SK-N-SH (cell line): Measurements from ENCODE around the gene ABRACL. TPM values are rescaled to one million over a fixed set of nuclear protein-coding genes. Genes with fewer than 3 reads are reported as not detected.

Experiments used
- CTCF ChIA-PET: fragments of 300-600, 350-600 bp; formaldehyde crosslinking; extraction: SDS; loops from one replicate; lab custom pipeline; 2021; lab: Yijun Ruan, JAX
- POLR2A ChIA-PET: fragments of 350-600 bp; sonication (Branson Sonifier 250); formaldehyde crosslinking; extraction: SDS; loops from one replicate; lab custom pipeline; 2020; ENCODE audit warnings: antibody characterized with exemption, inconsistent platforms; lab: Yijun Ruan, JAX
- DNase-seq: peaks from one replicate; pipeline ENCODE4 v3.0.0; 2012
- H2AFZ ChIP-seq: fragments of 200-600 bp; sonication (generic); 2 replicates; pipeline ENCODE4 v1.8.1; 2016; ENCODE audit warnings: antibody characterized with exemption, mild to moderate bottlenecking, low read depth
- H3F3A ChIP-seq: fragments of 200-600 bp; sonication (generic); replicated peaks from 2 replicates; pipeline ENCODE3; 2016; ENCODE audit warnings: antibody characterized with exemption, mild to moderate bottlenecking; ENCODE audit not compliant: insufficient read depth
- H3K27ac ChIP-seq, 2 experiments: fragments of 200-500 bp in 1 of 2; fragments of 200-600 bp in 1 of 2; sonication (Bioruptor generic) in 1 of 2; sonication (generic), shearing (Covaris generic) in 1 of 2; 2 replicates each; pipeline versions ENCODE4 v1.5.1 to v1.6.1; 2014 to 2016; ENCODE audit warnings: low read depth in 2 of 2, inconsistent platforms in 1 of 2, low read length in 1 of 2, mild to moderate bottlenecking in 1 of 2, mixed read lengths in 1 of 2
- H3K27me3 ChIP-seq: fragments of 200-600 bp; sonication (generic), shearing (Covaris generic); 2 replicates; pipeline ENCODE4 v1.6.1; 2016; ENCODE audit warnings: mixed run types; ENCODE audit not compliant: insufficient read depth
- H3K36me3 ChIP-seq, 2 experiments: fragments of 200-500 bp in 1 of 2; fragments of 200-600 bp in 1 of 2; sonication (Bioruptor generic) in 1 of 2; sonication (generic) in 1 of 2; replicated peaks in 1 of 2; 2 replicates each; pipeline versions ENCODE3 to v1.5.1; 2014 to 2016; ENCODE audit warnings: low read length in 1 of 2, mild to moderate bottlenecking in 1 of 2; ENCODE audit not compliant: insufficient read depth in 2 of 2, control insufficient read depth in 1 of 2
- H3K4me1 ChIP-seq, 2 experiments: fragments of 200-500 bp in 1 of 2; fragments of 200-600 bp in 1 of 2; sonication (Bioruptor generic) in 1 of 2; sonication (generic), shearing (Covaris generic) in 1 of 2; 2 replicates each; pipeline versions ENCODE4 v1.5.1 to v1.6.1; 2014 to 2016; ENCODE audit warnings: low read depth in 1 of 2, low read length in 1 of 2, mixed run types in 1 of 2; ENCODE audit not compliant: insufficient read depth in 2 of 2, control insufficient read depth in 1 of 2
- H3K4me2 ChIP-seq: fragments of 200-600 bp; sonication (generic), shearing (Covaris generic); 2 replicates; pipeline ENCODE4 v1.6.1; 2017; ENCODE audit warnings: mixed run types
- H3K4me3 ChIP-seq, 2 experiments: fragments of 200-500 bp in 1 of 2; fragments of 200-600 bp in 1 of 2; sonication (Bioruptor generic) in 1 of 2; sonication (generic), shearing (Covaris generic) in 1 of 2; 2 replicates each; pipeline versions ENCODE4 v1.5.1 to v1.8.1; 2014 to 2016; ENCODE audit warnings: low read depth in 2 of 2, inconsistent platforms in 1 of 2, low read length in 1 of 2, mild to moderate bottlenecking in 1 of 2, mixed read lengths in 1 of 2, moderate library complexity in 1 of 2
- H3K79me2 ChIP-seq: fragments of 200-600 bp; sonication (generic); 2 replicates; pipeline ENCODE4 v1.8.1; 2017; ENCODE audit warnings: mild to moderate bottlenecking; ENCODE audit not compliant: insufficient read depth
- H3K9ac ChIP-seq: fragments of 200-600 bp; sonication (generic); 2 replicates; pipeline ENCODE4 v1.6.1; 2017; ENCODE audit warnings: mixed run types
- H3K9me2 ChIP-seq: fragments of 200-600 bp; sonication (generic); 2 replicates; pipeline ENCODE4 v1.6.1; 2017; ENCODE audit warnings: mixed run types
- H3K9me3 ChIP-seq: fragments of 200-600 bp; sonication (generic); 2 replicates; pipeline ENCODE4 v1.6.1; 2017; ENCODE audit warnings: mixed run types, mild to moderate bottlenecking, moderate library complexity
- H4K20me1 ChIP-seq: fragments of 200-600 bp; sonication (generic); 2 replicates; pipeline ENCODE4 v1.6.1; 2017; ENCODE audit warnings: mild to moderate bottlenecking, mixed run types; ENCODE audit not compliant: insufficient read depth
- CHD2 ChIP-seq: fragments of 150-350 bp; IDR thresholded peaks from 2 replicates; pipeline ENCODE4 v1.6.1; 2018; ENCODE audit warnings: low read length; ENCODE audit not compliant: partially characterized antibody
- EZH2phosphoT487 ChIP-seq: fragments of 200-600 bp; sonication (generic); IDR thresholded peaks from 2 replicates; pipeline ENCODE4 v1.6.1; 2017; ENCODE audit warnings: low read depth, mixed run types, mild to moderate bottlenecking, antibody characterized with exemption, moderate library complexity, borderline replicate concordance
- FOXJ3 ChIP-seq: sonication (generic); formaldehyde crosslinking; IDR thresholded peaks from 2 replicates; pipeline ENCODE4 v1.5.1; 2020; ENCODE audit warnings: mild to moderate bottlenecking, missing genetic modification reagents
- FOXM1 ChIP-seq: IDR thresholded peaks from 2 replicates; pipeline ENCODE4 v1.4.0; 2012; ENCODE audit warnings: low read depth, mild to moderate bottlenecking
- GABPA ChIP-seq: IDR thresholded peaks from 2 replicates; pipeline ENCODE4 v1.4.0; 2012; ENCODE audit warnings: low read depth, mild to moderate bottlenecking
- GATA2 ChIP-seq: sonication (generic); formaldehyde crosslinking; IDR thresholded peaks from 2 replicates; pipeline ENCODE4 v1.5.0; 2020; ENCODE audit warnings: mild to moderate bottlenecking, missing genetic modification reagents
- NFIC ChIP-seq: IDR thresholded peaks from 2 replicates; pipeline ENCODE4 v1.4.0; 2012; ENCODE audit warnings: borderline replicate concordance
- NRF1 ChIP-seq: IDR thresholded peaks from 2 replicates; pipeline ENCODE4 v1.6.1; 2012; ENCODE audit warnings: low read depth, mild to moderate bottlenecking, low read length
- POLR2AphosphoS5 ChIP-seq: IDR thresholded peaks from 2 replicates; pipeline ENCODE4 v1.6.1; 2012; ENCODE audit warnings: low read depth, low read length
- RCOR1 ChIP-seq: fragments of 150-350 bp; IDR thresholded peaks from 2 replicates; pipeline ENCODE4 v1.6.1; 2017; ENCODE audit warnings: antibody characterized with exemption, low read length
- RFX5 ChIP-seq: IDR thresholded peaks from 2 replicates; pipeline ENCODE4 v1.6.1; 2012; ENCODE audit warnings: mild to moderate bottlenecking, improper control_type of control experiment, low read length
- SIN3A ChIP-seq: IDR thresholded peaks from 2 replicates; pipeline ENCODE4 v1.6.1; 2012; ENCODE audit warnings: low read depth, mild to moderate bottlenecking, low read length, moderate library complexity, borderline replicate concordance
- SMC3 ChIP-seq: IDR thresholded peaks from 2 replicates; pipeline ENCODE4 v1.6.1; 2012; ENCODE audit warnings: low read depth, low read length, improper control_type of control experiment
- TCF12 ChIP-seq: IDR thresholded peaks from 2 replicates; pipeline ENCODE4 v1.4.0; 2012
- WGBS: methylation state at CpG from one replicate; pipeline ENCODE4 v1.1.6; 2017; ENCODE audit warnings: low lambda C conversion rate; 5-methylcytosine and 5-hydroxymethylcytosine counted together
- polyA plus RNA-seq, 3 experiments: library from polyadenylated mRNA; depleted of rRNA; stranded (reverse); fragments of >200 nt; gene quantifications; 2 replicates each; pipeline ENCODE4 v1.2.3, GENCODE V29; 2012
- TF ChIP-seq, protein P1 (sequence below): IDR thresholded peaks from 2 replicates; pipeline ENCODE4 v1.6.1; 2012; ENCODE audit warnings: mild to moderate bottlenecking, low read depth, low read length, moderate library complexity
- TF ChIP-seq, protein P2 (sequence below): IDR thresholded peaks from 2 replicates; pipeline ENCODE4 v1.4.0; 2012; ENCODE audit warnings: low read depth, borderline replicate concordance

Gene ABRACL
- polyA plus RNA-seq, 1 of the 3 experiments (the other 2 are of a cell fraction): 22.9 TPM

DNA sequence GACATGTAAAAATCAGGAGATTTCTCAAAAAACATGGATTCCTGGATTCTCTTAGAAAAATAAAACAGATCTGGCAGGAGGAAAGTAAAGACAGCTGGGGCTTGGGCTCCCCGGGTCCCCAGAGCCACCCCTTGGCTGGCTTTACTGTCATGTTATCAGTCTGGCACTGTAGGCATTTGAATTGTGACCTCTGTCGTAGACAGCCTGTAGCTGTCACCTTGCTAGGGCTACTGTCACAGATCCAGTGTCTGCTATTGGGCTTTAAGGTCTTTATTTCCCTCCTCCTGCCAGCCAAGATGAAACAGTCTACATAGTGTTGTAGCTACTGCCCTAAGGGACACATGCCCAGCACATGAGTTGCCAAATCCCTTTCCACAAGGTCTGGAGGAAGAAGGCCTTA, 37.5 kb downstream of the ABRACL start:
- Histone ChIP-seq H3K9me3 (no peaks in the 10 kb centered on the region), H3K27ac (no peak overlapping the region), H3K27me3 (no peaks in the 10 kb centered on the region; the same call in 1 of the 2 replicates), H3K36me3 (no peaks in the 10 kb centered on the region), H3K9ac (no peak overlapping the region), H2AFZ (no peak overlapping the region), H3K4me2 (no peak overlapping the region), H3F3A (no peaks in the 10 kb centered on the region), H3K9me2 (no peaks in the 10 kb centered on the region), H3K79me2 (no peaks in the 10 kb centered on the region), H4K20me1 (no peaks in the 10 kb centered on the region), H3K4me1 (no peaks in the 10 kb centered on the region), H3K4me3 (no peak overlapping the region)
- WGBS: 4% methylated on average over 2 of the region's 2 CpGs
- POLR2A ChIA-PET: no interaction called here
- no peak for DNase-seq
- CTCF ChIA-PET: no interaction called here
- TF ChIP-seq POLR2AphosphoS5: no peak
- no peak for TF ChIP-seq SMC3
- no peak for TF ChIP-seq FOXM1
- TF ChIP-seq SIN3A: no peak
- no peak for TF ChIP-seq CHD2
- TF ChIP-seq TCF12: no peak
- TF ChIP-seq, protein P1, sequence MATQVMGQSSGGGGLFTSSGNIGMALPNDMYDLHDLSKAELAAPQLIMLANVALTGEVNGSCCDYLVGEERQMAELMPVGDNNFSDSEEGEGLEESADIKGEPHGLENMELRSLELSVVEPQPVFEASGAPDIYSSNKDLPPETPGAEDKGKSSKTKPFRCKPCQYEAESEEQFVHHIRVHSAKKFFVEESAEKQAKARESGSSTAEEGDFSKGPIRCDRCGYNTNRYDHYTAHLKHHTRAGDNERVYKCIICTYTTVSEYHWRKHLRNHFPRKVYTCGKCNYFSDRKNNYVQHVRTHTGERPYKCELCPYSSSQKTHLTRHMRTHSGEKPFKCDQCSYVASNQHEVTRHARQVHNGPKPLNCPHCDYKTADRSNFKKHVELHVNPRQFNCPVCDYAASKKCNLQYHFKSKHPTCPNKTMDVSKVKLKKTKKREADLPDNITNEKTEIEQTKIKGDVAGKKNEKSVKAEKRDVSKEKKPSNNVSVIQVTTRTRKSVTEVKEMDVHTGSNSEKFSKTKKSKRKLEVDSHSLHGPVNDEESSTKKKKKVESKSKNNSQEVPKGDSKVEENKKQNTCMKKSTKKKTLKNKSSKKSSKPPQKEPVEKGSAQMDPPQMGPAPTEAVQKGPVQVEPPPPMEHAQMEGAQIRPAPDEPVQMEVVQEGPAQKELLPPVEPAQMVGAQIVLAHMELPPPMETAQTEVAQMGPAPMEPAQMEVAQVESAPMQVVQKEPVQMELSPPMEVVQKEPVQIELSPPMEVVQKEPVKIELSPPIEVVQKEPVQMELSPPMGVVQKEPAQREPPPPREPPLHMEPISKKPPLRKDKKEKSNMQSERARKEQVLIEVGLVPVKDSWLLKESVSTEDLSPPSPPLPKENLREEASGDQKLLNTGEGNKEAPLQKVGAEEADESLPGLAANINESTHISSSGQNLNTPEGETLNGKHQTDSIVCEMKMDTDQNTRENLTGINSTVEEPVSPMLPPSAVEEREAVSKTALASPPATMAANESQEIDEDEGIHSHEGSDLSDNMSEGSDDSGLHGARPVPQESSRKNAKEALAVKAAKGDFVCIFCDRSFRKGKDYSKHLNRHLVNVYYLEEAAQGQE: no peak
- TF ChIP-seq, protein P2, sequence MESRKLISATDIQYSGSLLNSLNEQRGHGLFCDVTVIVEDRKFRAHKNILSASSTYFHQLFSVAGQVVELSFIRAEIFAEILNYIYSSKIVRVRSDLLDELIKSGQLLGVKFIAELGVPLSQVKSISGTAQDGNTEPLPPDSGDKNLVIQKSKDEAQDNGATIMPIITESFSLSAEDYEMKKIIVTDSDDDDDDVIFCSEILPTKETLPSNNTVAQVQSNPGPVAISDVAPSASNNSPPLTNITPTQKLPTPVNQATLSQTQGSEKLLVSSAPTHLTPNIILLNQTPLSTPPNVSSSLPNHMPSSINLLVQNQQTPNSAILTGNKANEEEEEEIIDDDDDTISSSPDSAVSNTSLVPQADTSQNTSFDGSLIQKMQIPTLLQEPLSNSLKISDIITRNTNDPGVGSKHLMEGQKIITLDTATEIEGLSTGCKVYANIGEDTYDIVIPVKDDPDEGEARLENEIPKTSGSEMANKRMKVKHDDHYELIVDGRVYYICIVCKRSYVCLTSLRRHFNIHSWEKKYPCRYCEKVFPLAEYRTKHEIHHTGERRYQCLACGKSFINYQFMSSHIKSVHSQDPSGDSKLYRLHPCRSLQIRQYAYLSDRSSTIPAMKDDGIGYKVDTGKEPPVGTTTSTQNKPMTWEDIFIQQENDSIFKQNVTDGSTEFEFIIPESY: no peak
- TF ChIP-seq RFX5: no peak
- TF ChIP-seq NRF1: no peak
- TF ChIP-seq GATA2 (CRISPR knock-in tag): no peak
- TF ChIP-seq NFIC: no peak

DNA sequence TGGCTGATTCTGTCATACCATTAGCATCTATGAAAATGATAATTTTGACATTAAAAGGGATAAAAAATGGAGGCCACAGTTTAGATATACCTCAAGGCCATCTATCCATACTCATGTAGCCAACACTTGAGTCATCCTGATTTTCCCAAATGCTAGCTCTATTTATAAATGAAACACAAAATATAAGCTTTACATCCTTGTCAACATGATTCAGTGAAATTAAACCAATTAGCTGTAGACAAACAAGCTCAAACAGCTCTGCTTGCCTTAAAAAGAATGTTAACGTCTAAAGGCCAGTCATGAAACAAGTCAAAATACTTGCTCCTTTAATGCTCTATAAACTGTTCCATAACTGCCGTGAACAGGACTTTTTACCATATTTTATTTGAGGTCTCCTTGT, 40.3 kb downstream of the ABRACL start:
- Histone ChIP-seq H3K9me2 (no peaks in the 10 kb centered on the region), H2AFZ (no peak overlapping the region), H3K9ac (no peak overlapping the region), H3K4me3 (no peak overlapping the region), H3K27me3 (no peaks in the 10 kb centered on the region; the same call in 1 of the 2 replicates), H3K4me1 (no peaks in the 10 kb centered on the region), H3F3A (no peaks in the 10 kb centered on the region), H3K4me2 (no peak overlapping the region), H3K27ac (no peak overlapping the region), H3K36me3 (no peaks in the 10 kb centered on the region), H3K9me3 (no peaks in the 10 kb centered on the region), H3K79me2 (no peaks in the 10 kb centered on the region), H4K20me1 (no peaks in the 10 kb centered on the region)
- ChIA-PET CTCF (no interaction called here), POLR2A (no interaction called here)
- no peak for DNase-seq
- 15% methylated on average over 2 of the region's 2 CpGs for WGBS
- TF ChIP-seq EZH2phosphoT487 (no peak), GABPA (no peak), RFX5 (no peak), FOXJ3 (CRISPR knock-in tag) (no peak), RCOR1 (no peak)
